OCI-LY1 (cell line): ENCODE data around the gene RNASE8.

ENCODE experiments used
- H2AFZ ChIP-seq: fragments of 200-600 bp; sonication (generic), shearing (Covaris generic); 2 replicates; pipeline ENCODE4 v1.6.0; 2014; ENCODE audit warnings: antibody characterized with exemption, mild to moderate bottlenecking, low read length
- H3F3A ChIP-seq: fragments of 200-600 bp; sonication (generic), shearing (Covaris generic); 2 replicates; pipeline ENCODE4 v1.6.0; 2014; ENCODE audit warnings: mild to moderate bottlenecking, antibody characterized with exemption, low read length, moderate library complexity; ENCODE audit not compliant: insufficient read depth
- H3K27ac ChIP-seq: fragments of 200-600 bp; sonication (generic); 2 replicates; pipeline ENCODE4 v1.5.1; 2014; ENCODE audit warnings: low read length, mixed run types, mild to moderate bottlenecking, low read depth; ENCODE audit not compliant: poor library complexity, severe bottlenecking
- H3K27me3 ChIP-seq: fragments of 200-600 bp; sonication (generic); 2 replicates; pipeline ENCODE4 v1.6.0; 2014; ENCODE audit warnings: antibody characterized with exemption, mild to moderate bottlenecking, low read length, moderate library complexity; ENCODE audit not compliant: insufficient read depth
- H3K36me3 ChIP-seq: fragments of 200-600 bp; sonication (generic); 2 replicates; pipeline ENCODE4 v1.6.1; 2014; ENCODE audit warnings: mild to moderate bottlenecking, antibody characterized with exemption, low read length, moderate library complexity, mixed read lengths; ENCODE audit not compliant: insufficient read depth
- H3K4me1 ChIP-seq: fragments of 200-600 bp; sonication (generic); 2 replicates; pipeline ENCODE4 v1.5.1; 2014; ENCODE audit warnings: mild to moderate bottlenecking, low read length, moderate library complexity; ENCODE audit not compliant: insufficient read depth, severe bottlenecking
- H3K4me2 ChIP-seq: fragments of 200-600 bp; sonication (generic), shearing (Covaris generic); 2 replicates; pipeline ENCODE4 v1.6.1; 2014; ENCODE audit warnings: low read length
- H3K4me3 ChIP-seq: fragments of 200-600 bp; sonication (generic); 2 replicates; pipeline ENCODE4 v1.5.1; 2014; ENCODE audit warnings: low read length, low read depth, mild to moderate bottlenecking, mixed read lengths; ENCODE audit not compliant: poor library complexity, severe bottlenecking
- H3K79me2 ChIP-seq: fragments of 200-600 bp; shearing (Covaris generic); 2 replicates; pipeline ENCODE4 v1.6.1; 2016; ENCODE audit warnings: mixed run types, low read length, mixed read lengths; ENCODE audit not compliant: insufficient read depth
- H3K9ac ChIP-seq: fragments of 200-600 bp; sonication (generic), shearing (Covaris generic); 2 replicates; pipeline ENCODE4 v1.6.1; 2014; ENCODE audit warnings: mild to moderate bottlenecking, low read length, mixed read lengths
- H3K9me2 ChIP-seq: fragments of 200-600 bp; sonication (generic), shearing (Covaris generic); 2 replicates; pipeline ENCODE4 v1.6.1; 2014; ENCODE audit warnings: low read depth, mild to moderate bottlenecking, low read length, mixed read lengths
- H3K9me3 ChIP-seq: fragments of 200-600 bp; shearing (Covaris generic); 2 replicates; pipeline ENCODE4 v1.6.1; 2014; ENCODE audit warnings: low read length, mixed read lengths
- H4K20me1 ChIP-seq: fragments of 200-600 bp; sonication (generic), shearing (Covaris generic); 2 replicates; pipeline ENCODE4 v1.6.0; 2016; ENCODE audit warnings: mild to moderate bottlenecking, low read length; ENCODE audit not compliant: insufficient read depth
- CTCF ChIP-seq: fragments of 200-600 bp; sonication (generic), shearing (Covaris generic); IDR thresholded peaks from 2 replicates; pipeline ENCODE4 v1.5.1; 2017; ENCODE audit warnings: mild to moderate bottlenecking, antibody characterized with exemption, low read length, moderate library complexity, mixed read lengths
- EZH2 ChIP-seq: fragments of 200-600 bp; sonication (generic), shearing (Covaris generic); IDR thresholded peaks from 2 replicates; pipeline ENCODE4 v1.8.0; 2017; ENCODE audit warnings: borderline replicate concordance, mixed run types, mild to moderate bottlenecking, antibody characterized with exemption, low read length, moderate library complexity, mixed read lengths

The RNASE8 gene

GRCh38 chr14:21033133-21033698 is 24.4 kb upstream of the RNASE8 start:
- Histone ChIP-seq H3K27me3 (no peaks in the 10 kb centered on the region), H3K9me3 (no peaks in the 10 kb centered on the region), H3F3A (no peaks in the 10 kb centered on the region), H3K4me3 (no peak overlapping the region), H4K20me1 (no peaks in the 10 kb centered on the region), H3K9ac (no peak overlapping the region), H3K27ac (no peak overlapping the region), H3K4me1 (no peaks in the 10 kb centered on the region), H3K4me2 (no peak overlapping the region), H3K79me2 (no peaks in the 10 kb centered on the region), H2AFZ (no peak overlapping the region), H3K9me2 (no peaks in the 10 kb centered on the region), H3K36me3 (no peaks in the 10 kb centered on the region)
- TF ChIP-seq EZH2, result no peak
- TF ChIP-seq CTCF, result no peak

GRCh38 chr14:21034707-21035106 is 22.9 kb upstream of the RNASE8 start, which contains the start of gene RNASE13:
TSS of gene RNASE13 (minus strand) at chr14:21034807. CDS start at chr14:21034288, 519 bp downstream.
- Histone ChIP-seq H2AFZ (no peak within 1 kb of the TSS), H3K9me3 (no peaks in the 10 kb centered on the region), H3K4me3 (no peak within 1 kb of the TSS), H3K79me2 (no peaks in the 10 kb centered on the region), H4K20me1 (no peaks in the 10 kb centered on the region), H3K27me3 (no peaks in the 10 kb centered on the region), H3K4me1 (no peaks in the 10 kb centered on the region), H3K4me2 (no peak within 1 kb of the TSS), H3K9ac (no peak within 1 kb of the TSS), H3K27ac (no peak within 1 kb of the TSS), H3F3A (no peaks in the 10 kb centered on the region), H3K9me2 (no peaks in the 10 kb centered on the region), H3K36me3 (no peaks in the 10 kb centered on the region)
- TF ChIP-seq CTCF (no peak), EZH2 (no peak)

- Histone ChIP-seq H3K27ac (no peak overlapping the region), H3K9ac (no peak overlapping the region), H3K4me1 (no peaks in the 10 kb centered on the region), H3K27me3 (no peaks in the 10 kb centered on the region), H3K9me3 (no peaks in the 10 kb centered on the region), H2AFZ (no peak overlapping the region), H3K9me2 (no peaks in the 10 kb centered on the region), H3K36me3 (no peaks in the 10 kb centered on the region), H3K4me2 (no peak overlapping the region), H3K4me3 (no peak overlapping the region), H4K20me1 (no peaks in the 10 kb centered on the region), H3F3A (no peaks in the 10 kb centered on the region), H3K79me2 (no peaks in the 10 kb centered on the region)
- no peak for TF ChIP-seq CTCF
- TF ChIP-seq EZH2, result no peak
These were observed 20.9 kb upstream of the RNASE8 start for GRCh38 chr14:21036751-21037150.
